Measurements from ENCODE around the gene SH2D3C. TPM values are rescaled to one million over a fixed set of nuclear protein-coding genes. Genes with fewer than 3 reads are reported as not detected.
A peak's percentile ranks its signal among the peaks of the same experiment; 100 is the strongest.

SH2D3C gene
- total RNA-seq, 1 experiment from 2014 or later: not detected

DNA sequence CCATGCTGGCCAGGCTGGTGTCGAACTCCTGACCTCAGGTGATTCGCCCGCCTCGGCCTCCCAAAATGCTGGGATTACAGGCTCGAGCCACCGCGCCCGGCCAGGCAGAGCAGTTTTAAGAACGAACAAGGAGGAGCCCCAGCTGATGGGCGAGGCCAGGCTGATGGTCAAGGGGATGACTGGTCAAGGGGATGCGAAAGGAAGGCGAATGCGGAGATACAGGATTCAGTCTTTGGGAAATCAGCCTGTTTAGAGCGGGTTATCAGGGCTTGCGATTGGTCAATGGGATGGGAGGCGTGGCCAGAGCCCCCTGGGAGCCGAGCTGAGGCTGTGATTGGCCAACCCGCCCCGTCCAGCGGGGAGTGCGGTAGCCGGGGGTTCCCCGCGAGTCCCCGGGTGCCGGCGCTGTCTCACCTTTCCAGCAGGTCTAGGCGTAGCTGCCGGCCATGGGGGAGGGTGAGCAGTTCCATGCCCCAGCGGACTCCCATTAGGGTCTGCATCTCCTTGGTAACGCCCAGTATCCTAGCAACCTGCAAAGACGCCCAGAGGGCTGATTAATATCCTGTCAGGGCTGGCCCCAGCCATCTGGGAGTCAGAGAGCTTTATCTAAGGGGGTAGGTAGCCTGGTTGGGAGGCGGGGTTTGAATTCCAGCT, 35.9 kb downstream of the SH2D3C start:
- DNase-seq (ENCODE audit: low read depth): peak; percentile 27

DNA sequence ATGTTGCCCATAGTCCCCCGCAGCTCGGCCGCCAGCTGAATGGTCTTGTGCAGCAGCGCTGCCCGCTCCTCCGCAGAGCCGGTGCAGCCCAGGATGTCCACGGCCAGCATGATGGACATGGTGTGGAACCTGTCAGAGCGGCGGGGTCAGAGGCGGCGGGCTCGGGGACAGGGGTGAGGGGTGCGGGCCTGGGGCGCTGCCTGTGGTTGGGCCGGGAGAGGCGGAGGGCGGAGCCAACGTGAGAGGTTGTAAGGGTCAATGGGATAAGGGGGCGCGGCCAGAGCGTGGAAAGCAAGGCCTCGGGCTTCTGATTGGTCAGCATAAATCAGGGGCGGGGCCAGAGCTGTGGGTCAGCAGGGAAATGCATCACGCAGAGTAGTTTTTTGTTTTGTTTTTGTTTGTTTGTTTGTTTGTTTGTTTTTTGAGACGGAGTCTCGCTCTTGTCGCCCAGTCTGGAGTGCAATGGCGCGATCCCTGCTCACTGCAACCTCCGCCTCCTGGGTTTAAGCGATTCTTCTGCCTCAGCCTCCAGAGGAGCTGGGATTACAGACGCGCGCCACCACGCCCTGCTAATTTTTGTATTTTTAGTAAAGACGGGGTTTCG, 36.5 kb downstream of the SH2D3C start:
- DNase-seq (ENCODE audit: low read depth): no peak

DNA sequence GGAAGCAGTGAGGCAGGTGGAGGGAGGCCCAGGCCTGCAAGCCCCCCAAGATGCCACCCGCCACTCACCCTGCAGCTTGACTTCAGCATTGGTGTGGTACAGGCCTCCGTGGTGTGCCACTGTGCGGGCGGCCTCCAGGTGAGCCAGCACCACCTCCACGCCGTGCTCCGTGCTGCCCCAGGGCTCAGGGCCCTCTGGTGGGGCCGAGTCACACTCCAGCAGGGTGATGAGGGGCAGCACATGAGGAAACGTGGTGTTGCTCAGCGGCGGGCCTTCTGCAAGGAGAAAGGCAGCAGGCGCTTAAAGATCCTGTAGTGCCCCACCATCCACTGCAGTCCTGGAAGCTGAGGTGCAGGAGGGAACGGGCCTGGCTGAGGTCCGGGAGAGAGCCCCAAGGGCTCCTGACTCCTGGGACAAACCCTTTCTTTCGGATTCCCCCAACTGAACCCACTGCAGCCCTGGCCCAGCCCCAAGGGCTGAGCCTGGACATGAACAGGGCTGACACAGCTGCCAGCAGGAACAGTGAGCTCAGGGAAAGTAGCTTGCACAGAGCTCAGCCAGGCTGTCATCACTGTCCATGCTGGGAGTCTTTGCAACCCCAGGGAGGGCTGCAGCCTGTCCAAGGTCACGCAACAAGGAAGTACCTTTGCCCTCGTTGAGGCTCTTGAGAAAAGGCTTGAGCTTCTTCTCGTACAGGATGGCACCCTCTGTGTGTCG, 38.7 kb downstream of the SH2D3C start:
- DNase-seq (ENCODE audit: low read depth): no peak

DNA sequence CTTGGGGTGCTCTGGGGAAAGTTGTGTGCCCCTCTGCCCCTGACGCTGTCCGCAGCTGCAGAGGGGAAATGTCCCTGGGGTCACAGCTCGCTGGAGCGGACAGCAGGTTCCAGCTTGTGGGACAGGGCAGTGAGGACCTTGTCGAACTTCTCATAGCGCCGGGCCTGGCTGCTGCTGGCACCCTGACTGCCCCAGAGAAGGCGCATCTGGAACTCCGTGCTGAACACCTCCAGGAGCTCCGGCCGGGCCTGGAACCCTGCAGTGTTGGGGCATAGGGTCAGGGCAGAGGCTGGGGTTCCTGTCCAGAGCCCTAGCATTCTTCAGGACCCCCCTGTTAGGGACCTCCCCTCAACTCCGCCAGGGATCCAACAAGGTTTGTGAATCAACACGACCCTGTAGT, 39.8 kb downstream of the SH2D3C start:
- no peak for DNase-seq (ENCODE audit: low read depth)

DNA sequence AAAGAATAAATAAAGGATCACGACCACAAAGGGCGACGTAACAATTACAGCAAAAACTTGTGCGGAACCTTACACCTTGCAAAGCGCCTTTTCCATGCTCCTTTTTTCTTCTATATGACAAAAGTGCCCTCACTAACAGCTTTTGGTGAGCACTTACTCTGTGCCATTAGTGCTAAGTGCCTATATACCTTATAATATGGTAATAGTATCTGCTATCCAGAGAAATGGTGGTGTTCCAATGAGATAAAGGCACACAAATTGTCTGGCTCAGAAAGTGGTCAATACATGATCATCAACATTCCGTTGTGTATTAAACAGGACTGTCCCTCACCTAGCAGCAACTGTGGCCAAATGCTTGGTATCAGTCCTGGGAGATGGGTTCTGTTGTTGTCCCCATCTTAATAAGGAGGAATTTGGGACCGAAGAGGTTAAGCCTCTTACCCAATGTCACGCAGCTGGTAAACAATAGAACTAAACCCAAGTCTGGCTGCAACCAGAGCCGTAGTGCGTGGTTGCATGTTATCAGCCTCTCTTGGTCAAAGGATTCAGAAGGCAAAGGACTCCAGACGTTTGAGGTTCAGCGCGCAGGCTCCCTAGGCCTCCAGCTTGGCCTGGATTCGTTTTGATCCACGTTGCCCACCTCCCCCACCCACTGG, 42.8 kb downstream of the SH2D3C start:
- no peak for DNase-seq (ENCODE audit: low read depth)

DNA sequence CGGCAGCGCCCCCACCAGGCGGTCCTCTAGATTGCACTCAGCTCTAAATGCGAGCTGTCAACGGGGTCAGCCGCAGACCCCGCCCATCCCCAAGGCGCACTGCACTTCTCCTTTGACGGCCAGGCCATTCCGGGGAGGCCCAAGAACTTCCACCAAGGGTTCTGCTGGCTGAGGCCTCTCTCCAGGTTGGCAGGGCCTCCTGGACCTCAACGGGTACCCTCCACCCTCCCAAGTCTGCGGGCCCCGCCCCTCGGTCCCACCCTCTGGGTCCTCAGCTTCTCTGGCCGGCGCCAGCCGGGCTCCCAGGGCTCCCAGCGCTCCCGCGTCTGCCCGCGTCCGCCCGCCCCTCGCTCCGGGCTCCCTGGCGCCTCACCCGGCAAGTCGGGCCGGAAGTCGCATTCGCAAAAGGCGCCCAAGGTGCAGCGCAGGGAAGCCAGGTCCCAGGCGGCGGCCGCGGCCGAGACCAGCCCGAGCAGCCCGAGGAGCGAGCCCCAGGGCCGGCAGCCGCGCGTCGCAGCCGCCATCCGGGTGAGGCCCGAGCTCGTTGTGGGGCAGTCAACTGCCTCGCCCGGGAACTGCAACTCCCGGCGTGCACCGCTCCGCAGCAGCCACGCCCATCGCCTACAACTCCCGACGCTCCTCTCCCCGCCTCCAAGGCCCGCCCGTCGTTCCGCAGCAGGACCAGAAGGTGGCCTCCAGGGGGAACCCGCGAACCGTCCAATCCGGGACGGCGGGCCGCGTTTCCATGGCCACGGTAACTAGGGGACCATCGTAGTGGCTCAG, 43.5 kb downstream of the SH2D3C start, which contains the start of gene TOR2A:
Gene TOR2A (minus strand): TSS at position 548 of the 783 bp plus-strand sequence. CDS start 24 bp downstream, at position 524.
- peak; percentile 96 for DNase-seq (ENCODE audit: low read depth)

DNA sequence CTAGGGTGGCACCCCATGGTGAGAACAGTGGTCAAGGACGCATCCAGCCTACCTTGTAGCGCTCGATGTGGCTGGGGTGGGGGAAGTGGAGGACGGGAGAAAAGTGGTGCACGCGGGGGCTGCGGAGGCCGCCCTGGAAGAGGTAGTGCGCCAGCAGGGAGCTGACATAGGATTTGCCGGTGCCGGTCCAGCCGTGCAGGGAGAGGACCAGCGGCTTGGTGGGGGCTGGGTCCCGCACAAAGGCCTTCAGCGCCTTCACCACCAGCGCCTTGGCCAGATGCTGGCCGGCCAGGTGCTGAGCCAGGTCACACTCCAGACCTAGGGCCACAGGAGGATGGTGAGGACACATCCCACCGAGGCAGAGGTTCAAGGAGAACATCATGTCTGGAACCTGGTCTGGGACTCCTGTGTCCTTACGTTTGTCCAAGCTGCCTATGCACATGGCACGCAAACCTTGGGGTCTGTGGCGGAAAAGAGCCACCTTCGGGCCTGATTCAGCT, 44.2 kb downstream of the SH2D3C start:
- DNase-seq (ENCODE audit: low read depth): no peak

DNA sequence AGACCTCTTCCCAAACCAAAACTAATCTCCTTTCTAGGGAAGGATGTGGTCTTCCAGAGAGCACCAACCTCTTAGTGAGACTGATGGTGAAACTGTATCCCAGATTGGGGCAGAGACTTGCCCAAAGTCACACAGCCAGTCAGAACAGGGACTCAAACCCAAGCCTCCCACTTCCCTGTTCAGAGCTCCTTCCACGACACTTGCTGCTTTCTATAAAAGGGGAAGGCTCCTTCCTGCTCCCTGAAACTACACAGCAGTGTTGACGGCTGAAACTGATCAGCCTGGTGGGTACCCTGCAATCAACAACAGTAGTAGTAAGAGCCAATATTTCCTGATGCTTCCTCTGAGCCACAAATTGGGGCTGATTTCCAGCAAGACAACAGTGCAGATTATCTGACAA, 44.9 kb downstream of the SH2D3C start:
- no peak for DNase-seq (ENCODE audit: low read depth)

DNA sequence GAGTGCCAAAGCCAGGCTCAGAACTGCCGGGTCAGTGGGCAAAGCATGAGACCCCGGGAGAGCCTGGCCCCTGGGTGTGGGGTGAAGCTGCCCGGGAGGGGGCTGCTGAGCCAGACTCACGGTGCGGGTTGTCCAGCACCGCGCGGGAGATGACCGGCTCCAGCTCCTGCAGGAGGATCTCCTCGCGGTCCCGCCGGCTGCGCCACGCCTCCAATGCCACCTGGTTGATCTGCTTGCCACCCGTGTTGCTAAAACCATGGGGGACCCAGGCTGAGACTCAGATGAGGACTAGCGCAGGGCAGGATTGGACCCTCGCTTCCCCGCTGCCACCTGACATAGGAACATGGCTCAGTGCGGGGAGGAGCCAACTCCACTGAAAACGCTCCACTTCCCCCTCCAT, 46.0 kb downstream of the SH2D3C start:
- no peak for DNase-seq (ENCODE audit: low read depth)

DNA sequence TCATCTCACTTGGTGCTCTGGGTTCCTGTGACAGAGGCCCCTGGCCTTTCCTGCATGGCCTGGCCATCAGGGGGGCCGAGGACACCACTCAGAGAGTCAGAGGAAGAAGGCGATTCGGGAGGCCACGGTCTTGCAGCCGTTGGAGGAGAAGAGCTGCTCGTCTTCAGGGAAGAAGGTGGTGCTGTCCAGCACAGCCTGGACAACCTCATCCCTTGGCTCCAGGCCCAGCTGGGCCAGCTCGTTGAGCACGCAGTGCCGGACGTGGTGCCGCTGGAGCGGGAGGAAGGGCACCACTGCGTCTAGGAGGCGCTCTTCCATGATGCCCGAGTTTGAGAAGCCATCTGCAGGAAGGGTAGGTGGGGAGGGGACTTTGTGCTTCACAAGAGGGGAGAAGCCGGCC, 46.5 kb downstream of the SH2D3C start:
- no peak for DNase-seq (ENCODE audit: low read depth)

DNA sequence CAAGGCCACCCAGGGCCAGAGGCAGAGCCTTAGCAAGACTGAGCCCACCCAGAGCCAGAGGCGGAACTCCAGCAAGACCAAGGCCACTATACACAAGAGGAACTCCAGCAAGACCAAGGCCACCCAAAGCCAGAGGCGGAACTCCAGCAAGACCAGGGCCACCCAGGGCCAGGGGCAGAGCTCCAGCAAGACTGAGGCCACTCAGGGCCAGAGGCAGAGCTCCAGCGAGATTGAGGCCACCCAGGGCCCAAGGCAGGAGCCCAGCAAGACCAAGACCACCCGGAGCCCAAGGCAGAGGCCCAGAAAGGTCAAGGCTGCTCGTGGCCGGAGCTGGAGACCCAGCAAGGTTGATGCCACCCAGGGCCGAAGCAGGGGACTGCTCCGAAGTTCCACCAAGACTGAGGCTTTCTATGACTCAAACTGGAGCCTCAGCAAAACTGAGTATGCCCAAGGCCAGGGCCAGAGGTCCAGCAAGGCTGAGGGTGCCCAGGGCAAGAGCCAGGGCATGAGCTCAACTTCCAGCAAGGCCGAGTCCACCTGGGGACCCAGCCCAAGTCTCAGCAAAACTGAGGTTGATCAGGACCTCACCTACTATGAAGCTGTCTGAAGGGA, 47.6 kb downstream of the SH2D3C start:
- no peak for DNase-seq (ENCODE audit: low read depth)

DNA sequence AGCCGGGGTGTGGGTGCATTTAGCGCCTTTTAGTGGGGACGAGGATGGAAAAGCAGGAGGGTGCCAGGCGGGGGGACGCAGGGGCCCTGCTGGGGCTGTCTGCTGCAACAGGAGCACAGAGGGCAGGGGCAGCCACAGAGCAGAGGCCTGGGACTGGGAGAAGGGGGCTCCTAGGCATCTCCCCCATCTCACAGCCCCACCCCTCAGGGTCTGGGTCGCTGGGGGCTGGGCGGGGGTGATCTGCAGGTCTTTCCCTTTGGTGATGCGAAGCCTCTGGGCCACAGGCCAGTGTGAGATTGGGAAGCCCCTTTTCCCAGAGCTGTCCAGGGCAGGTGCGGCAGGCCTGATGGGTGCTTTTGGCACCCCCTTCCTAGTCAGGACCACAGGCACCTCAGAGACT, 48.2 kb downstream of the SH2D3C start:
- no peak for DNase-seq (ENCODE audit: low read depth)

DNA sequence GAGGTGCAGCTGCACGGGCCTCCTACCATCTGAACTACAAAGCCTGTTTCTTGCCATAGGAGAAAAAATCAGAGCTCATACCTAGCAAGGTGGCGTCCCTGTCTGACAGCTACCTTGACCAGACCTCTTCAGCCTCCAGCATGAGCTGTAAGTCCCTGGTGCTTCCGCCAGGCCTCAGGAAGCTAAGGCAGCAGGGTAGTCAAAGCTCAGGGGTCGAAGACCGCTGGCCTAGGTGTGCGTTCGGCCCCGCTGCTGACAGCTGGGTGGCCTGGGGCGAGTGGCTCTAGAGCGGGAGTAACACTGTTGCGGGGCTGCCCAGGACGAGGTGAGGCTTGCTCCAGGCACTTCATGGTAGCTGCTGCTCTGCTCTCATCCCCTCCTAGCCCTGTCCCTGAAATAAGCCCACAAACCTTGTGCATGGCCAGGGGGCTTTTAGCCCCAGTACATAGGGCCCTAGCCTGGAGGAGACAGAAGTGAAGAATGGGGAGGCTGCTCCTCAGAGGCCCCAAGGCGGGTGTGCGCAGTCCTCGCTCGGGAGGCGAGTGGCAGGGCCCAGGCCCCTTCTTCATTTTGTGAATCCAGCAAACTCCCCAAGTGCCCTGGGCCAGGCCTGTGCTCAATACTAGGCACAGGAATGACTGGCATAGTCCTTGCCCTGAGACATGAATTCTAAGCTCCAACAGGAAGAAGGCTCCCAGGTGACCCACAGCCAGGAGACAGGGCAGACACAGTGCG, 48.8 kb downstream of the SH2D3C start:
- DNase-seq (ENCODE audit: low read depth): no peak

DNA sequence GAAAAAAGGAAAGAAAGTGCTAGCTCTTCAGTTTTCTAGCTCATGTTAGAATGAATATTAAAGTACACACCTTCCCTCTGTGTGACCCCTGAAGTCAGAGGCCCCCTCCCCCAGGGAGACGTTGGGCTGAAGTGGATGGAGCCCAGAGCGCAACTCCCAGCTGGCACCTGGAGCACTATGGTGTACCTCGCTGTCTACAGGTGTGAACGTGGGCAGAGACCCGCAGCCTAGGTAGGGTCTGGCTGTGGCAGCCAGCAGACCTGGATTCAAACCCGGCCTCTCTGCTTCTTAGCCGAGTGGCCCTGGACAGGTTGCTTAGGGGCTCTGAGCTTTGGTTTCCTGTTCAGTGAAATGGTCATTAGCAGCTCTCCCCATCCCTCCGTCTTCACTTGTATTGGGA, 49.7 kb downstream of the SH2D3C start:
- DNase-seq (ENCODE audit: low read depth): no peak

DNA sequence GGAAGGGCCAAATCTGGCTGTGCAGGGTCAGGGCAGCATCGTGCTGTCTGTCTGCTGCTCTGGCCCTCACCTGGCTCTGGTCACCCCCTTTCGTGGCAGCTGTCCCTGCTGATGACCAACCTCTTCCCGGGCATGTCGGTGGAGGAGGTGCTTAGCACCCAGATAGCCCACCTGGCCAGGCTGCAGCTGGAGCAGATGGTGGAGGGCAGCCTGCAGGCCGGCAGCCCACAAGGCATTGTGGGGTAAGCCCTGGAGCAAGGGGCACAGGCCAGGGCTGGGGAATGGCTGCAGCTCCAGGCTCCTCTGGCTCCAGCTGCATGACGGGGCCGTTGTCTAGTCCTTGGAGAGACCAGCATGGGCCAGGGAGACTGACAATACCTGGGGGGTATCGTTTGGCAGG, 51.6 kb downstream of the SH2D3C start:
- DNase-seq (ENCODE audit: low read depth): no peak

DNA sequence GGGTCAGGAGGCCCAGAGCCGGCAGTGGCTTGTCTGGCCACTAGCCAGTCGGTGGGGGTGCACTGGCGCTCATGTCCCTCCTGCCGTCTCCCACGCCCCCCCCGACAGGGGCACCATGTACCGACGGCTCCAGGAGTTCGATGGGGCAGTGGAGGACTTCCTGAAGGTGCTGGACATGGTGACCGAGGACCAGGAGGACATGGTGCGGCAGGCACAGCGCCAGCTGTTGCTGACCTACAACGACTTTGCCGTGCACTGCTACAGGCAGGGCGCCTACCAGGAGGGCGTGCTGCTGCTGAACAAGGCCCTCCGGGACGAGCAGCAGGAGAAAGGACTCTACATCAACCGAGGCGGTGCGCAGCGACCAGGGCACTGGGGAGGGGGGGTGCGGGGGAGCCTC, 54.5 kb downstream of the SH2D3C start:
- DNase-seq (ENCODE audit: low read depth): no peak

DNA sequence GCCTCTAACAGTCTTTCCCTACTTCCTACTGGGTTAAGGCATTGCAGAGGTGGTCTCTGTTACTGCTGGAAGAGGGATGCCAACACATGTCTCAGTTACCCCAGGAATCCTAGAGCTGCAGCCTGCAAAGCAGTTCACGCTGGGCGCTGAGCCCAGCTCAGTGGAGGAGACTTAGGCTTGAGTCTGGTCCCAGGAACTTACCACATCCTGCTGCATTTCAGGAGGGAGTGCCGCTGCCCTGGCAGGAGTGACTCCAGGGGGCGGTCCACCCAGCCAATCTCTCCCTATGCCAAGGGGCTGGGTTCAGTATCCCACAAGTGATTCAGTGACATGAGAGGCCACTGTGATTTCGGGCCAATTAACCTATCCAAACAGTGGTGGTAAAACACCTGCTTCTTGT, 55.0 kb downstream of the SH2D3C start:
- DNase-seq (ENCODE audit: low read depth): peak; percentile 83

DNA sequence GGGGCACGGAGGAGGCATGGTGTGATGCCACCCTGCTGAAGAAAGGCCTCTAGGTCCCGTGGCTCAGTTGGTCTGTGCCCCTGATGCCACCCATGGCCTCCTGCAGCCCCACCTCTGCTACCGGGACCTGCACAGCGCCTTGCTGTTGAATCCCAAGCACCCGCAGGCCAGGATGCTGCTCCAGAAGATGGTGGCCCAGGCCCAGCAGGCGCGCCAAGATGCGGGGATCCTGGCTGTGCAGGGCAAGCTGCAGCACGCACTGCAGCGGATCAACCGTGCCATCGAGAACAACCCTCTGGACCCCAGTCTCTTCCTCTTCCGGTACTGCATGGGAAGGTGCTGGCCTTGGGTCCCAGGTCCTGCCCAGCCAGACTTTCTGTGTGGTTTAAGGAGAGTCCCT, 55.5 kb downstream of the SH2D3C start:
- no peak for DNase-seq (ENCODE audit: low read depth)

DNA sequence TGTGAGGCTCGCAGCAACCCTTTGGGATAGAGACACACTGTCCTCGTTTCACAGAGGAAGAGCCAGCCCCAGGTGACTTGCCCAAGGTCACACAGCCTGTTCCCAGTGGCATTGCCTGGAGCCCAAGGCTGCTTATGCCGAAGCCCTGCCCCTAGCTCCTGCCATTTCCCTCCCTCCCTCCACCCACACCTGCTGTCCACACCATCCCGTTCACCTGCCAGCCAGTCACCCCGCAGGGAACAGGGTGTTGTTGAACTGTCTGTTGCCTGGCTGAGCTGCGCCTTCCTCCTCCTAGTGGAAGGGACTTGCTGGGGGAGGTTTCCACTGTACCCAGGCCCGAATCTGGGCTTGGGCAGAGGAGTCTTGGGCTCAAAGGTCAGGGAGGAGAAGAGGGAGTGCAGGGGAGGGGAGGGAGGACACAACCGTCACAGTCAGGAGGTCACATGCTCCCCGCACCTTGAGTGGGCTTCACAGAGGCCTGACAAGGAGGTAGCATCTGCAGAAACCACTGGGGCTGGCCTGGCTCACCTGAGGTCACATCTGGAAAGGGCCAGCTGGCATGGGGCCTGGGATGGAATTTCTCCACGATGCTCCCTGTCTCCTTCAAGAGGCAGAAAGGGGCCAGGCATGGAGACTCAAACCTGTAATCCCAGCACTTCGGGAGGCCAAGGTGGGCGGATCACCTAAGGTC, 56.3 kb downstream of the SH2D3C start:
- no peak for DNase-seq (ENCODE audit: low read depth)
